GM10266 (cell line): ENCODE results near the gene CRTAP.
"Not testable (repeated sequence)": the region's sequence is repeated elsewhere in the genome, so short reads cannot be mapped to it uniquely, and the experiment has no call there.

Experiments used
- DNase-seq: peaks from one replicate; pipeline ENCODE4 v3.0.0; 2012; ENCODE audit errors: extremely low spot score
- TF ChIP-seq, protein P1 (sequence below): IDR thresholded peaks from 2 replicates; pipeline ENCODE4 v1.5.1; 2012; ENCODE audit warnings: mild to moderate bottlenecking, low read depth; ENCODE audit not compliant: control insufficient read depth, insufficient read depth; ENCODE audit errors: missing control alignments

Gene CRTAP

DNA sequence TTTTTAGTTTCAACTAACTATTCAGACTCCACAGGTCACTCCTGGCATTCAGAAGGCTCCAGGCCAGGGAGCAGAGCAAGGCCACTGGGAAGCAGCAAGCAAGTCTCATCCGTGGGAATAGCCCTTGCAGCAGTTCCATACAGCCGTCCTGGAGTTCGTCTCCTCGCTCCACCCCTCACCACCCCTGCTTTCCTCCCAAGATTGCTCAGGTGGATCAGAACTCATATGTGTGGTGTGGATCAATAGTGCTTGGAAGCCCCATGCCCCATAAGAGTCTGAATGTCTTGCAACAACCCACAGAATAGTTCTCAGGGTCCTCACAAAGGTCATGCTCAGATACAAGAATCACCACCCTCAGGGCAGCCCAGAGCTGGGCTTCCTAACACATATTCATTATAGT is 60.3 kb downstream of the CRTAP start:
- DNase-seq: no peak
- TF ChIP-seq, protein P1, sequence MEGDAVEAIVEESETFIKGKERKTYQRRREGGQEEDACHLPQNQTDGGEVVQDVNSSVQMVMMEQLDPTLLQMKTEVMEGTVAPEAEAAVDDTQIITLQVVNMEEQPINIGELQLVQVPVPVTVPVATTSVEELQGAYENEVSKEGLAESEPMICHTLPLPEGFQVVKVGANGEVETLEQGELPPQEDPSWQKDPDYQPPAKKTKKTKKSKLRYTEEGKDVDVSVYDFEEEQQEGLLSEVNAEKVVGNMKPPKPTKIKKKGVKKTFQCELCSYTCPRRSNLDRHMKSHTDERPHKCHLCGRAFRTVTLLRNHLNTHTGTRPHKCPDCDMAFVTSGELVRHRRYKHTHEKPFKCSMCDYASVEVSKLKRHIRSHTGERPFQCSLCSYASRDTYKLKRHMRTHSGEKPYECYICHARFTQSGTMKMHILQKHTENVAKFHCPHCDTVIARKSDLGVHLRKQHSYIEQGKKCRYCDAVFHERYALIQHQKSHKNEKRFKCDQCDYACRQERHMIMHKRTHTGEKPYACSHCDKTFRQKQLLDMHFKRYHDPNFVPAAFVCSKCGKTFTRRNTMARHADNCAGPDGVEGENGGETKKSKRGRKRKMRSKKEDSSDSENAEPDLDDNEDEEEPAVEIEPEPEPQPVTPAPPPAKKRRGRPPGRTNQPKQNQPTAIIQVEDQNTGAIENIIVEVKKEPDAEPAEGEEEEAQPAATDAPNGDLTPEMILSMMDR: no peak

DNA sequence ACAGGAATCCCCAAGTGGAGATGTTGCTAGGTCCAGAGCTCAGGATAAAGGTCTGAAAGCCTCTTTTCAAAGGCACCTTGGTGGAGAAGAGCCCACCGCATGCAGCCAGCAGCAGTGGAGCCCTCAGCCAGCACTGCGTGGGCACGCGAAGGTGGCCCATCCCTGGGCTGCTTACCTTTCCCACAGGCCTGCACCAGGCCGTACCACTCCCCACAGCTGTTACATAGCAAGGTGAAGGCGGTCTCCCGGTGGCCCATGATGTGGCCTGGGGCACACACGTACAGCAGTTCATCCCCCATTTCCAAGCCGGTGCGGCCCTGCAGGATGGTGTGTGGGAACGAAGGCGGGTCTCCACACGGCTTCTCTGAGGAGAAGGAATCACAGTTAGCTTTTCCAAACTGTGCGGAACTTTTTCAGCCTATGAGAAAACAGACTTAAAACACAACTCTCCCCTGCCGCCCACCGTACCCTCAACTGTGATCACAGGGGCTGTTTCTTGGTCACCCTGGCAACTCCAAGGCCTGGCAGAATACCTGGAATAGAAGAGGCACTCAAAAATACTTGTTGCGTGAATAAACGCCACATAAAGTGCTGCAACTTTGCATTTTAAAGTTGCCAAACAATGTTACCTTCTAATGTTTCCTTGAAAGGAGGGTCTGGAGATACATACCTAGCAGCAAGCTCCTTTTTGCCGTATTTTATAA is 61.0 kb downstream of the CRTAP start:
- TF ChIP-seq, protein P1: no peak
- DNase-seq: no peak

DNA sequence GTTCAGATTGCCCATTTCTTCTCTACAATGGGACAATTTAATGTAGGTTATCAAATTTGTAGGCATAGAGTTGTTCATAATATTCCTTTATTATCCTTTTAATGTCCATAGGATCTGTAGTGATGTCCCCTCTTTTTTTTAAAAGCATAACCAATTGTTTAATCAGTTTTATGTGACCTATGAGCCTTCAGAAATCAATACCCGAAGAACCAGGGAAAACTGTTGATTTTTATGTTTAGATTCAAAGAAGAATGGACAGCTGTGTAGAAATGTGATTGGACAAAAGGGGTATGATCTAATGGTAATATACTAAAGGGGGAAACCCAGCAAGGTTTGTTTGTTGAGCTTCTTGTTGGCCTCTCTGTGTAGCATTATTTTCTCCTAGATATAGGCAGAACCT is 65.3 kb downstream of the CRTAP start:
- TF ChIP-seq, protein P1: no peak
- DNase-seq: no peak

DNA sequence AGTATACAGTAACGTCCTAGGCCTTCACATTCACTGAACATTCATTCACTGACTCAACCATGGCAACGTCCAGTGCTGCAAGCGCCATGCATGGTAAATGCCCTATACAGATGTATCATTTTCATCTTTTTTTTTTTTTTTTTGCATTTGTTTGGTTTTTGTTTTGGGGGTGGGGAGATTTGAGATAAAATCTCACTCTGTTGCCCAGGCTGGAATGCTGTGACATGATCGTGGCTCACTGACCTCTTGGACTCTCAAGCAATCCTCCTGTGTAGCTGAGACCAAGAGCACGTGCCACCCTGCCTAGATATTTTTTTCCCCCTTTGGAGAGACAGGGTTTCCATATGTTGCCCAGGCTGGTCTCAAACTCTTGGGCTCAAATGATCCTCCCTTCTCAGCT is 67.4 kb downstream of the CRTAP start:
- no peak for DNase-seq
- TF ChIP-seq, protein P1: no peak

DNA sequence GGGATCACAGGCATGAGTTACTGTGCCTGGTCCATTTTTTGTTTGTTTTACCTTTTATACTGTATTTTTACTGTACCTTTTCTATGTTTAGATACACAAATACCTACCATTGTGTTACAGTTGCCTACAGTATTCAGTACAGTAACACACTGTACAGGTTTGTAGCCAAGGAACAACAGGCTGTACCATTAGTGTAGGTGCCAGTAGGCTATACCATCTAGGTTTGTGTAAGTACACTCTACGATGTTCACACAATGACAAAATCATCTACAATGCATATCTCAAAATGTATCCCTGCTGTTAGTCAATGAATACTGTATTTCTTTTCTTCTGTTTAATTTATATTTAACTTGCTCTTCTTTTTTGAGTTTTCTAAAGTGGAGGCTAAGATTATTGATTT is 67.8 kb downstream of the CRTAP start:
- not testable (repeated sequence) for DNase-seq

DNA sequence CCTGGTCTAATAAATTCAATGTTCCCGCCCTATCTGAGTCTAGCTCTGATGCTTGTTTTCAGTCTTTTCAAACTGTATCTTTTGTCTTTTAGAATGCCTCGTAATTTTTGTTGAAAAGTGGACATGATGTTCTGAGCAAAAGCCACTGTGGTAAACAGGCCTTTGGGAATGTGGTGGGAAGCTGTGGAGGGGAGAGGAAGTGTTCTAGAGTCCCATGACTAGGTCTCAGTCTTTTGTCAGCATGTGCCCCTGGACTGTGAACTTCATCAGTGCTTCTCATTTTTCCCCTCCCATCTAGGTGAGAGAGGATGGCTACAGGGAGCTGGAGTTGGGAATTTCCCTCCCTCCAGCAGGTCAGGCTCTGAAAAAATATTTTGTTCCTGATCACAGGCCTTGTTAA is 71.0 kb downstream of the CRTAP start:
- TF ChIP-seq, protein P1: no peak

DNA sequence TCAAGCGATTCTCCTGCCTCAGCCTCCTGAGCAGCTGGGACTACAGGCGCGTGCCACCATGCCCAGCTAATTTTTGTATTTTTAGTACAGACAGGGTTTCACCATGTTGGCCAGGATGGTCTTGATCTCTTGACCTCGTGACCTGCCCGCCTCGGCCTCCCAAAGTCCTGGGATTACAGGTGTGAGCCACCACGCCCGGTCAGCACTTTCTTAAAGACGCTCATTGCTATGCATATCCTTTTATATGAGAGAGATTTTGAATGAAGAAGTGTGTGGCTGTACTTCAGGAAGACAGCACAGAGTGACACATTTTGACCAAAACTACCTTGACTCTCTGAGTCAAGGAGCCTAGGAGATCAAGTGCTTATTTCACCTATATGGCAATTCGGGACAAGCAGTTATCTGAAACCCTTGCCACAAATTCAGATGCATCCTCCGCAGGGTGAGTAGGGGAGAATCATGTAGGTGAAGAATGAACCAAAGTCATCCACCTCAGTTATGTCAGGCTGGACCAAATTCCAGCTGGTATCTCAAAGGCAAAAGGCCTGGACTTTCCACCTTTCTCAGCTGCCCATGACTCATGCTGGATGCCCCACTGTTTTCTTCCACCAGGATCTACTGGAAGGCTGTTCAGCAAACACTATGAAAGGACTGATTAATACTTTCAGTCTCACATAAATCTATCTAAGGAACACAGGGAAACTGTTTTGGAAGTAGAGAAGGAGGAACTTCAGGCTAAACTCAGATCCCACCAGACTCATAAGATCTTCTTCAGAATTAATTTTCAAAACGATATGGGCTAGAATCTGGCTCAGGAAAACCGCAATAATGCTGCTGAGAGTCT is 72.9 kb downstream of the CRTAP start:
- TF ChIP-seq, protein P1: no peak
- DNase-seq: no peak

More for the DNA sequence above, 71.0 kb downstream of the CRTAP start:
- no peak for DNase-seq

DNA sequence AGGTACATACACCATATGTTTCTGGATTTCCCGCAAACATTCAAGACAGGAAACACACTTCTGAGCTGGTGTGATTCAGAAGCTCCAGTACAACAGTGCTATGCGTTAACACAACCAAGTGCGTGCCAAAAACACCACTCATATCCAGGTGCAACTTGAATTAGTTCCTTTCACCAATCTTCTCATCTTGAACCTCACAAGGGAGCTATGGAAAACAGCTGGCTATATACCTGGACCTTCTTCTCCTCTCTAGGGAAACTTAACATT is 73.5 kb downstream of the CRTAP start:
- no peak for DNase-seq
- TF ChIP-seq, protein P1: no peak
